KOPT-K1 (cell line): ENCODE results near the gene TBC1D25.

ENCODE experiments used
- H3K27ac ChIP-seq: fragments of 200-600 bp; sonication (generic); 2 replicates; pipeline ENCODE4 v1.5.1; 2016; ENCODE audit warnings: antibody characterized with exemption, mild to moderate bottlenecking, low read depth, low read length; ENCODE audit not compliant: poor library complexity, severe bottlenecking
- H3K36me3 ChIP-seq: fragments of 200-600 bp; sonication (generic); 2 replicates; pipeline ENCODE4 v1.5.1; 2017; ENCODE audit warnings: antibody characterized with exemption, mild to moderate bottlenecking, low read length, moderate library complexity; ENCODE audit not compliant: insufficient read depth
- H3K9me3 ChIP-seq: fragments of 200-600 bp; sonication (generic); 2 replicates; pipeline ENCODE4 v1.5.1; 2017; ENCODE audit warnings: antibody characterized with exemption, low read length, mild to moderate bottlenecking; ENCODE audit not compliant: insufficient read depth, poor library complexity, severe bottlenecking

TBC1D25 gene, protein sequence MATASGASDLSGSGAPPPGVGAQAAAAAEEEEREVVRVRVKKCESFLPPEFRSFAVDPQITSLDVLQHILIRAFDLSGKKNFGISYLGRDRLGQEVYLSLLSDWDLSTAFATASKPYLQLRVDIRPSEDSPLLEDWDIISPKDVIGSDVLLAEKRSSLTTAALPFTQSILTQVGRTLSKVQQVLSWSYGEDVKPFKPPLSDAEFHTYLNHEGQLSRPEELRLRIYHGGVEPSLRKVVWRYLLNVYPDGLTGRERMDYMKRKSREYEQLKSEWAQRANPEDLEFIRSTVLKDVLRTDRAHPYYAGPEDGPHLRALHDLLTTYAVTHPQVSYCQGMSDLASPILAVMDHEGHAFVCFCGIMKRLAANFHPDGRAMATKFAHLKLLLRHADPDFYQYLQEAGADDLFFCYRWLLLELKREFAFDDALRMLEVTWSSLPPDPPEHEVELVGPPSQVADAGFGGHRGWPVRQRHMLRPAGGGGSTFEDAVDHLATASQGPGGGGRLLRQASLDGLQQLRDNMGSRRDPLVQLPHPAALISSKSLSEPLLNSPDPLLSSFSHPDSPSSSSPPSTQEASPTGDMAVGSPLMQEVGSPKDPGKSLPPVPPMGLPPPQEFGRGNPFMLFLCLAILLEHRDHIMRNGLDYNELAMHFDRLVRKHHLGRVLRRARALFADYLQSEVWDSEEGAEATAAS

DNA sequence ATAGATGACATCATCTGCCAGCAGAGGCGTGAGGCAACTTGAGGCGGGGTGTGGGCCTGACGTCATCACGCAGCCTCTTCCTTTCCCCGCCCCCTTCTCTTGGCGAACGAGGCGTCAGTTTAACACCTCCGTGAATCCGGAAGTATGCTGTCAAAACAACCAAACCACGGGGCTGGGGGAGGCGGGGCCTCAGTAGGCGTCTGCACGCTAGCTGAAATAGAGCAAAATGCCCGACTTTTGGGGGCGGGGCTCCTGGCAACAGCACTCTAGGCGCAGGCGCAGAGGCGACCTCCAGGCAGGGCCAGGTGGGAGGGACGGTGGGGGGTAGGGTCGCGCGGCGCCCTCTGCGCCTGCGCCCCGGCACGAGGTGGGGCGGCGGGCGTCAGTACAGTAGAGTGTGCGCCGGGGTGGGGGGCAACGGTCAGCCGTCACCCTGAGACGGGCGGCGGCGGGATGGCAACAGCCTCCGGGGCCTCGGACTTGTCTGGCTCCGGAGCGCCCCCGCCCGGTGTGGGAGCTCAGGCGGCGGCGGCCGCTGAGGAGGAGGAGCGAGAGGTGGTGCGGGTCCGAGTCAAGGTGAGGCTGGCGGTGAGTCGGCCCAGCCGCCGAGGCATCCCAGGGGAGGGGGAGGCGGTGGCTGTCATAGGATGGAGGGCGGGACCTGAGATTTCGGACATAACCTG is at the start of gene TBC1D25:
Gene TBC1D25 (plus strand): TSS at position 370 of the 683 bp plus-strand sequence. CDS start 84 bp downstream, at position 454.
- Histone ChIP-seq H3K36me3 (peaks cover 29% of the 10 kb centered on the region), H3K27ac (peak within 1 kb of the TSS; percentile 77), H3K9me3 (no peaks in the 10 kb centered on the region)

DNA sequence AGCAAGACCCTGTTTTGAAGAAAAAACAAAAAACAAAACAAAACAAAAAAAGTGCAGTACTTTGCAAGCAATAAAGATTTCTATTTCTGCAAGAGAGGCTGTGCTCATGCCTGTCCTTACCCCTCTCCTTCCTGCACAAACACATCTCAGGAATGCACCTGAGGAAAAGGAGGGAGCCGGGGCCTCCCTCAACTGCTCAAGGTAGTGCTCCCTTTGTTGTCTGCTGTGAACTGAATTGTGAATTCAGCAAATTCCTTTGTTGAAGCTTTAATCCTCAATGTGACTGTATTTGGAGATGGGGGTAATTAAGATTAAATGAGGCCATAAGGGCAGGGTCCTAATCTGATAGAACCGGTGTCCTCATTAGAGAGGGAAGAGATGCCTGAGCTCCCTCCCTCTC is 49.6 kb upstream of the TBC1D25 start:
- Histone ChIP-seq H3K27ac (no peak overlapping the region), H3K36me3 (peaks cover 23% of the 10 kb centered on the region; the same call in 1 of the 2 replicates), H3K9me3 (no peaks in the 10 kb centered on the region)

- H3K27ac ChIP-seq = no peak overlapping the region
- no peaks in the 10 kb centered on the region for H3K9me3 ChIP-seq
- H3K36me3 ChIP-seq = peaks cover 15% of the 10 kb centered on the region; the same call in 1 of the 2 replicates
Observed at GRCh38 chrX:48490661-48491060, 48.9 kb upstream of the TBC1D25 start.

DNA sequence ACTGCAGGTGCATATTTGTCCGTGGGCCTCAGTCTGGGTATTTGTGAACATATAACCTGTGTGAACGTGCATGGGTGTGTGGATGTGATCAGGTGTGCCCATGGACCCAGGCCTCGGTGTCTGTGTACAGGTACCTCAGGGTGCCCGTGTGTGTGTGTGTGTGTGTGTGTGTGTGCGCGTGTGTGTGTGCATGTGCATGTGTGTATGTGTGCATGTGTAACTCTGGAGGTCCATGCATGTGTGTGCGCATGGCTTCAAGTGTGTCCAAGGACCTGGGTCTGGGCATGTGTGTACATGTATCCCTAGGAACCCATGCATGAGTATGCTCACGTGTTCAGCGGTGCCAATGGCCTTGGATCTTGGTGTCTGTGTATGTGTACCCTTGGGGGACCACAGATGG is 47.7 kb upstream of the TBC1D25 start:
- Histone ChIP-seq H3K27ac (no peak overlapping the region), H3K36me3 (peaks cover 11% of the 10 kb centered on the region; the same call in 1 of the 2 replicates), H3K9me3 (no peaks in the 10 kb centered on the region)

DNA sequence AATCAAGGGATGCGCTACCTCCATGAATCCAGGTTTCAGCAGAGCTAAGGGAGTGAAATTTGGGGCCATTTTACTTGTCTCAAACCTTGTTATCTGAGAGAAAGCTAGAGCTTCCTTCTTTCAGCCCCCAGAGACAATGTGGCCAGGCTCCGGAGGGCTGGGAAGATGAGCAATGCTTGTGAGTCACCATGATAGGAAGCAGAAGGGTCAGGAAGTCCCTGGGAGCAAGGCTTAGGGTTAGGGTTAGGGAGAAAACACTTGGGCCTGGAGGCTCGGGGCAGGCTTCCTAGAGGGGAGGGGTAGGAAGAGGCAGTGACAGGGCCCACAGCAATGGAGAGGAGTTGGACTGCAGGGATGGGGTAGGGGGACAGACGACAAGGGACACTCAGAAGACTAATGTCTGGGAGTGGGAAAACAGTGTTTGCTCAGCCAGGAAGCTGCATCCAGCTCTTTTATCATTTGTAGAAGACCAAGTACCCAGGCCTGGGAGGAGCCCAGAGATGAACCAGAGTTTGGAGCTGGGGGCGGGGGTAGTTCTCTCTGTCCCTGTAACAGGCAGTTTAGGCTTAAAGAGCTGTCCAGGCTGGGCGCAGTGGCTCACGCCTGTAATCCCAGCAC is 47.1 kb upstream of the TBC1D25 start:
- Histone ChIP-seq H3K36me3 (peaks cover 5% of the 10 kb centered on the region; the same call in 1 of the 2 replicates), H3K9me3 (no peaks in the 10 kb centered on the region), H3K27ac (no peak overlapping the region)

GRCh38 chrX:48493890-48494364 is 45.6 kb upstream of the TBC1D25 start:
- Histone ChIP-seq H3K36me3 (no peaks in the 10 kb centered on the region), H3K27ac (no peak overlapping the region), H3K9me3 (no peaks in the 10 kb centered on the region)

- Histone ChIP-seq H3K36me3 (no peaks in the 10 kb centered on the region), H3K27ac (no peak overlapping the region), H3K9me3 (no peaks in the 10 kb centered on the region)
Observed at GRCh38 chrX:48496660-48497059, 42.9 kb upstream of the TBC1D25 start.

DNA sequence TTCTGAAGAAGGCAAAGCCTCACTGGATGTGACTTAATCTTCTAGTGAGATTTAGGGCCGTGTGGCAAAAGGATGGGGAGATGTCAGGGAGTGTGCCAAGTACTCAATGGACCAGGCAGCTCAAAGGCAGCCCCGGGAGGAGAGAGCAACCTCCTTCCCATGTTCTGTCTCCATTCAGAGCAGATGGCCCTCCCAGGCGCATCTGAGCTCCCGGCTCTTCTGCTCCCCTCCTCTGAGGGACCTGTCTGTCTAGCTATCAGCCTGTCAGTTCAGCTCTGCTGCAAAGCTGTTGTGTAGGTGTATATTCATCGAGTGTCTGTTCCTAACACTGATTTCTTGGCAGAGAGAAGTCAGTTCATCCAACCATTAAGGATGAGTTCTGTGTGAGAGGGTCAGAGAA is 41.6 kb upstream of the TBC1D25 start:
- H3K27ac ChIP-seq = no peak overlapping the region
- no peaks in the 10 kb centered on the region for H3K36me3 ChIP-seq
- H3K9me3 ChIP-seq = no peaks in the 10 kb centered on the region

GRCh38 chrX:48498374-48498809 is 41.1 kb upstream of the TBC1D25 start:
- no peak overlapping the region for H3K27ac ChIP-seq
- H3K36me3 ChIP-seq = no peaks in the 10 kb centered on the region
- H3K9me3 ChIP-seq = no peaks in the 10 kb centered on the region

GRCh38 chrX:48504261-48504660 is 35.3 kb upstream of the TBC1D25 start:
- Histone ChIP-seq H3K27ac (no peak overlapping the region), H3K36me3 (no peaks in the 10 kb centered on the region), H3K9me3 (no peaks in the 10 kb centered on the region)

- no peaks in the 10 kb centered on the region for H3K9me3 ChIP-seq
- H3K36me3 ChIP-seq = no peaks in the 10 kb centered on the region
- H3K27ac ChIP-seq = no peak overlapping the region
Observed at GRCh38 chrX:48505481-48505880, 34.0 kb upstream of the TBC1D25 start.

- H3K9me3 ChIP-seq = no peaks in the 10 kb centered on the region
- no peaks in the 10 kb centered on the region for H3K36me3 ChIP-seq
- H3K27ac ChIP-seq = no peak overlapping the region
Observed at GRCh38 chrX:48507246-48507645, 32.3 kb upstream of the TBC1D25 start.

DNA sequence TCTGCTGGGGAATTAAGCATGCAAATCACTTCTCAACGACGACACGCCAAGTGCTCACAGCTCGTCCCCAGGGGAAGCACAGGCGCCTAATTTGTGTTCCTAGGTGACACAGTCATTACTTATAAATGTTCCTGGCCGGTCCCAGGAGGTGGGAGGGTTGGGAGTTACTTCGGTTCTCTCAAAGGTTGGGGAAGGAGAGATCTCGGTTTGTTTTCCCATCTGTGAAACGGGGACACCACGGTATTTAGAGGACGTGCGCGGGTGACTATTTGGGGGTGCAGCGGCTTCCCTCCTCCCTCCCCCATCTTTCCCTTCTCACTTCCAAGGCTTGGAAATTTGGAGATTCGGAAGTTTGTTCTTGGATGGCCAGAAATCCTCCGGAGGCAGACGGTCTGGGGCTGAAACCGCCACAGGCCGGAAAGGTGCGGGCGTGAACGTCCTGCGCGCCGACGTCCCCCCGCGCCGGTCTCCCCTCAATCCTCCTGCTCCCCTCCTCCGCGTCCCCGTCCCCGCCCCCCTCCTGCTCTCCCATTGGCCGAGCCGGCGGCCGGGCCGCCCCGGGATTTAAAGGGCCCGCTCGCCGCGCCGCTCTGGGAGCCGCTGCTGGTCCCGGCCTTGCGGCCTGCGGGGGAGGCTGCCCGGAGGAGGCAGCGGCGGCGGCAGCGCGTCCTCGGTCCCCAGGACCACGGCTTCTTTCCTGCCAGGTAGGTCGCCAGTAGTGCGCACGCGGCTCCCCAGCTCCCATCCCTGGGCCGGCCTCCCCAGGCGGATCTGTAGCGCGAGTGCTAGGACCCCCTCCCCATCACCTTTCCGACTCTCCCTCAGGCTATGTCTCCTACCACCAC is 30.9 kb upstream of the TBC1D25 start, which contains the start of gene PORCN:
Gene PORCN (plus strand): TSS at position 593 of the 845 bp plus-strand sequence. CDS start 829 bp downstream, outside the sequence.
- H3K9me3 ChIP-seq = no peaks in the 10 kb centered on the region
- no peaks in the 10 kb centered on the region for H3K36me3 ChIP-seq
- peak within 1 kb of the TSS; percentile 60 for H3K27ac ChIP-seq

GRCh38 chrX:48509245-48509590 is 30.3 kb upstream of the TBC1D25 start:
- H3K27ac ChIP-seq = peak overlapping the region; percentile 32
- H3K36me3 ChIP-seq = no peaks in the 10 kb centered on the region
- H3K9me3 ChIP-seq = no peaks in the 10 kb centered on the region
